OCI-LY3 (cell line): ENCODE data around the gene XRCC4.

ENCODE experiments used
- H2AFZ ChIP-seq: fragments of 200-600, 300-600 bp; shearing (Covaris generic); 2 replicates; pipeline ENCODE4 v1.6.0; 2014; ENCODE audit warnings: antibody characterized with exemption, low read depth, low read length
- H3K27ac ChIP-seq: fragments of 200-600, 300-600 bp; sonication (generic); 2 replicates; pipeline ENCODE4 v1.5.1; 2014; ENCODE audit warnings: mild to moderate bottlenecking, low read length, moderate library complexity, mixed read lengths
- H3K27me3 ChIP-seq: fragments of 200-600, 300-600 bp; sonication (generic); 2 replicates; pipeline ENCODE4 v1.6.1; 2014; ENCODE audit warnings: low read depth, low read length, mixed read lengths
- H3K36me3 ChIP-seq: fragments of 200-600, 300-600 bp; sonication (generic); replicated peaks from 2 replicates; pipeline ENCODE3; 2014; ENCODE audit warnings: low read depth, low read length, mixed read lengths
- H3K4me1 ChIP-seq: fragments of 300-600, 200-600 bp; sonication (generic); 2 replicates; pipeline ENCODE4 v1.6.1; 2014; ENCODE audit warnings: low read length, mixed read lengths
- H3K4me2 ChIP-seq: fragments of 200-600, 300-600 bp; sonication (generic); 2 replicates; pipeline ENCODE4 v1.6.1; 2014; ENCODE audit warnings: low read length, mixed read lengths
- H3K4me3 ChIP-seq: fragments of 300-600, 200-600 bp; sonication (generic); 2 replicates; pipeline ENCODE4 v1.5.1; 2014; ENCODE audit warnings: antibody characterized with exemption, mild to moderate bottlenecking, low read length, moderate library complexity
- H3K79me2 ChIP-seq: fragments of 300-600, 200-600 bp; shearing (Covaris generic); 2 replicates; pipeline ENCODE4 v1.6.1; 2014; ENCODE audit warnings: mild to moderate bottlenecking, low read length, mixed read lengths
- H3K9ac ChIP-seq: fragments of 300-600, 200-600 bp; shearing (Covaris generic); 2 replicates; pipeline ENCODE4 v1.6.0; 2014; ENCODE audit warnings: mild to moderate bottlenecking, low read length, moderate library complexity
- H3K9me3 ChIP-seq: fragments of 200-600, 300-600 bp; shearing (Covaris generic); 2 replicates; pipeline ENCODE4 v1.6.1; 2014; ENCODE audit warnings: low read length, mixed read lengths; ENCODE audit not compliant: insufficient read depth
- H4K20me1 ChIP-seq: fragments of 200-600, 300-600 bp; sonication (generic); 2 replicates; pipeline ENCODE4 v1.6.1; 2016; ENCODE audit warnings: low read length, mixed read lengths; ENCODE audit not compliant: insufficient read depth
- EZH2phosphoT487 ChIP-seq: fragments of 200-600 bp; shearing (Covaris generic); IDR thresholded peaks from 2 replicates; pipeline ENCODE4 v1.6.1; 2018; ENCODE audit warnings: antibody characterized with exemption, mixed run types, low read depth
- TF ChIP-seq, protein P1 (sequence below): fragments of 200-600, 300-600 bp; sonication (generic); IDR thresholded peaks from 2 replicates; pipeline ENCODE4 v1.5.1; 2014; ENCODE audit warnings: antibody characterized with exemption, low read length, low read depth

XRCC4 gene

DNA sequence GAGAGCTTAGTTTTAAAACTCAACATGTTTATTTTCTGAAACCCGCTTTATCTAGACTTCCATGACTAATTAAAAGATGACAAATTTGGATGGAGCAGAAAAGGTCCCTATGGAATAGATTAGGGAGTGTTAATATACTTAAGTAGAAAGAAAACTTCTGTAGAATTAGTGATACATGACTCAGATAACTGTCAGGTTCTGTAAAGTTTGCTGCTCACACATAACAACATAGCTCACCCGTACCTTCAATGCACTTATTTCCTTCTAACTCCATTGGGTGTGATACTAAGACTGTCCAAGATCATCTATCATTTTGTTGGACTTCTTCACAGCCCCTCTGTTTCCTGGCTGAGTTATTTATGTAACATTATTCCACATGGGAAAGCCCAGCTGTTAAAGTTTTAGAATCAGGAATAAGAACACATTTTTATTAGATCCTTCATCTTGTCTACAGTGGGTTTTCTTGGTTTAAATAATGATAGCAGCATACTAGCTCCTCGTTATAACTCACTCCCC is 27.9 kb upstream of the XRCC4 start:
- Histone ChIP-seq H3K4me2 (no peak overlapping the region), H3K9me3 (no peaks in the 10 kb centered on the region), H3K4me3 (no peak overlapping the region), H2AFZ (no peak overlapping the region), H3K36me3 (peaks cover 6% of the 10 kb centered on the region), H3K27ac (no peak overlapping the region), H3K79me2 (no peaks in the 10 kb centered on the region), H3K27me3 (no peaks in the 10 kb centered on the region), H3K9ac (no peak overlapping the region), H4K20me1 (no peaks in the 10 kb centered on the region), H3K4me1 (no peaks in the 10 kb centered on the region)
- no peak for TF ChIP-seq EZH2phosphoT487
- TF ChIP-seq, protein P1, sequence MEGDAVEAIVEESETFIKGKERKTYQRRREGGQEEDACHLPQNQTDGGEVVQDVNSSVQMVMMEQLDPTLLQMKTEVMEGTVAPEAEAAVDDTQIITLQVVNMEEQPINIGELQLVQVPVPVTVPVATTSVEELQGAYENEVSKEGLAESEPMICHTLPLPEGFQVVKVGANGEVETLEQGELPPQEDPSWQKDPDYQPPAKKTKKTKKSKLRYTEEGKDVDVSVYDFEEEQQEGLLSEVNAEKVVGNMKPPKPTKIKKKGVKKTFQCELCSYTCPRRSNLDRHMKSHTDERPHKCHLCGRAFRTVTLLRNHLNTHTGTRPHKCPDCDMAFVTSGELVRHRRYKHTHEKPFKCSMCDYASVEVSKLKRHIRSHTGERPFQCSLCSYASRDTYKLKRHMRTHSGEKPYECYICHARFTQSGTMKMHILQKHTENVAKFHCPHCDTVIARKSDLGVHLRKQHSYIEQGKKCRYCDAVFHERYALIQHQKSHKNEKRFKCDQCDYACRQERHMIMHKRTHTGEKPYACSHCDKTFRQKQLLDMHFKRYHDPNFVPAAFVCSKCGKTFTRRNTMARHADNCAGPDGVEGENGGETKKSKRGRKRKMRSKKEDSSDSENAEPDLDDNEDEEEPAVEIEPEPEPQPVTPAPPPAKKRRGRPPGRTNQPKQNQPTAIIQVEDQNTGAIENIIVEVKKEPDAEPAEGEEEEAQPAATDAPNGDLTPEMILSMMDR: no peak

DNA sequence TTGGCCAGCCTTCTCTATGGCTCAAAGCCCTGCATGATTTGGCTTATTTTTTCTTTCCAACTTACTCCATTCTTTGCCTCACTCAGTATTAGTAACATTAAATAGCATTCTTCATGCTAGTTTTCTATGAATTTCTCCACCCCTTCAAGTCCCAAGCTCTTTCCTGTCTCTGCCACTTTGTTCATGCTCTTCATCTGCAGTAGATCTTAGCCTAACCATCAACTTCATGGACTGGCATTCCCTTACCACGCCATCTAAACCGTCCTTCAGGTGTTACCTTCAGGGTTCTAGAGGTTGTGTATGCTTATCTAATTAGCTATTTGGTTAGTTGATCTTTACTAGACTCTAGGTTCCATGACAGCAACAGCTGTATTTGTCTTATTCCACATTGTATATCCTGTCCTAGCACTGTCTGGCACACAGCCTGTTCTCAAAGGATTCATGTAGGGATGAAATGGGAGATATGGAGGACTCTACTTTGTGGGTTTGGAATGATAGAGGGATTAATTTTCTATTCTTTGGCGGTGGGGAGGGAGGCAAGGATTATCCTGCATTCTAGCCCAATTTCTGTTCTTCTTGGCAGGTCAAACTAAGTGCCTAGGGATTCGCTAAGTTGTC is 26.5 kb upstream of the XRCC4 start:
- no peak overlapping the region for H3K9ac ChIP-seq
- no peaks in the 10 kb centered on the region for H3K27me3 ChIP-seq
- H3K4me2 ChIP-seq: no peak overlapping the region
- H3K4me1 ChIP-seq: no peaks in the 10 kb centered on the region
- H3K36me3 ChIP-seq: peaks cover 6% of the 10 kb centered on the region
- no peak overlapping the region for H3K27ac ChIP-seq
- no peak overlapping the region for H3K4me3 ChIP-seq
- H4K20me1 ChIP-seq: no peaks in the 10 kb centered on the region
- no peak overlapping the region for H2AFZ ChIP-seq
- no peaks in the 10 kb centered on the region for H3K79me2 ChIP-seq
- no peak for TF ChIP-seq EZH2phosphoT487
- TF ChIP-seq, protein P1: no peak
- no peaks in the 10 kb centered on the region for H3K9me3 ChIP-seq

DNA sequence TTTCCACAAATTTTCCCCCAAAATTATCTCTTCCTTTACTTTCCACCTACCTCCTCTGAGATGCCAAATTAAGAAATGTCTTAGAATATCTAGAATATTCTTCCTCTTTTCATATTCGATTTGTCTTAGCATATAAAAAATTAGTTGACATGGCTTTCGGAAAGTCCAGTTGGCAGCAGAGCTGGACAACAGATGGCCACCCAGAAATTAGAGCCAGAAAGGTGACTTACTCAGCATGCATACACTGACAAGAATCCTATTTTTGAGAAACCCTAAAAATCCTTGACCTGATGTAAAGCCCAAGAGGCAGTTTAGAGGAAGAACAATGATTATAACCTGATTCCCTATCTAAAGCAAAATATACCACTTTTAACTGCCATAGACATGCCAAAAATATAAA is 22.2 kb upstream of the XRCC4 start:
- Histone ChIP-seq H3K9me3 (no peaks in the 10 kb centered on the region), H3K27me3 (no peaks in the 10 kb centered on the region), H3K9ac (no peak overlapping the region), H3K79me2 (no peaks in the 10 kb centered on the region), H4K20me1 (no peaks in the 10 kb centered on the region), H3K4me3 (no peak overlapping the region), H3K36me3 (peaks cover 21% of the 10 kb centered on the region), H2AFZ (no peak overlapping the region), H3K27ac (no peak overlapping the region), H3K4me2 (no peak overlapping the region), H3K4me1 (peaks cover 3% of the 10 kb centered on the region; the same call in 1 of the 2 replicates)
- TF ChIP-seq, protein P1: no peak
- no peak for TF ChIP-seq EZH2phosphoT487

DNA sequence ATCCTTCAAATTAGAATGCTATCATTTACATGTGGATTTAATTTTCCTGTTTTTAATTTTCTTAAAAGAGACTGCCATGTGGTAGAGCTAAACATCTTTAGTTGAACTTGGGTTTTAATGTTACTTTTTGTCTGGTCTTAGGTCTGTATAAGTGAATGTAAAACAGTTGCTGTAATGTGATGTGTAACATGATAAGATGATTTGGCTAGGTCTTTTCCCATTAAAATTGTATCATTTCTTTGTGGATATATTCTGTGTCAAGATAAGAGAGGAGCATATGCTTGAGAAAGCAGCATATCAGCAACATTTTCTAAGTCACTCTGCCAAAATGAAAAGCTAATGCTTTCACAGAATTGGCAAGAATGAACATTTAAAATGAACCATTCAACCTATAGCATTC is 18.6 kb upstream of the XRCC4 start:
- Histone ChIP-seq H3K9ac (no peak overlapping the region), H3K27ac (no peak overlapping the region), H3K4me1 (peaks cover 3% of the 10 kb centered on the region; the same call in 1 of the 2 replicates), H3K36me3 (peaks cover 20% of the 10 kb centered on the region), H3K27me3 (no peaks in the 10 kb centered on the region), H2AFZ (no peak overlapping the region), H3K4me3 (no peak overlapping the region), H3K4me2 (no peak overlapping the region), H3K79me2 (peaks cover 9% of the 10 kb centered on the region), H4K20me1 (no peaks in the 10 kb centered on the region), H3K9me3 (no peaks in the 10 kb centered on the region)
- TF ChIP-seq EZH2phosphoT487: no peak
- TF ChIP-seq, protein P1: no peak
